Measurements from ENCODE around the gene ZNF268.

The ZNF268 gene

GRCh38 chr12:133181238-133181959 lies at the start of gene ZNF268:
Gene ZNF268 (plus strand): TSS chr12:133181495. CDS start chr12:133181998, 503 bp downstream.
- Histone ChIP-seq H3K4me3 (ENCODE audit: low read length) (peak within 1 kb of the TSS; percentile 84), H3K9ac (ENCODE audit: low read length) (peak within 1 kb of the TSS; percentile 79), H3K4me1 (ENCODE audit: control insufficient read depth, low read depth, low read length) (no peaks in the 10 kb centered on the region), H3K9me3 (ENCODE audit: control insufficient read depth, low read depth, low read length) (peaks cover 53% of the 10 kb centered on the region), H3K27ac (ENCODE audit: low read length) (peak within 1 kb of the TSS; percentile 29), H3K36me3 (ENCODE audit: control insufficient read depth, low read depth, low read length) (peaks cover 22% of the 10 kb centered on the region), H3K27me3 (ENCODE audit: control insufficient read depth, insufficient read depth, low read length) (no peaks in the 10 kb centered on the region)

DNA sequence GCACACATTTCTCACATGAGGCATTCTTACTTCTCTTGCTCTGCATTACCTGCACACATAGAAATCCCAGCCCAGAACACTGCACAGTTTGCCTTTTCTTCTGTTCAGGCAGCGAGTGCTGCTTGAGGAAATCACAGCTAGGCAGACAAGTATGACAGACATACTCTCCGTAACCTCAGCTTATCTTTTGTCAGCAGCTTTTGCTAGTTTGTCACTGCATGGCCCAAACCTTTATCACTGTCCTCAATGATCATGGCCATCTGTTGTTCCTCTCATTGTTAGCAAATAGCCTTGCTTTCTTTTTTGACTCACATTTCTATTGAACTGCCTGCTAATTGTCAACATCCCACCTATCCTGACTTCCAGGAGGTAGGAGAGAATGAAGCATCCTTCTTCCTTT lies 45.5 kb upstream of the ZNF268 start:
- Histone ChIP-seq H3K9ac (ENCODE audit: low read length) (no peak overlapping the region), H3K4me1 (ENCODE audit: control insufficient read depth, low read depth, low read length) (no peaks in the 10 kb centered on the region), H3K4me3 (ENCODE audit: low read length) (no peak overlapping the region), H3K27ac (ENCODE audit: low read length) (no peak overlapping the region), H3K27me3 (ENCODE audit: control insufficient read depth, insufficient read depth, low read length) (no peaks in the 10 kb centered on the region), H3K36me3 (ENCODE audit: control insufficient read depth, low read depth, low read length) (peaks cover 33% of the 10 kb centered on the region), H3K9me3 (ENCODE audit: control insufficient read depth, low read depth, low read length) (peaks cover 58% of the 10 kb centered on the region)

- peaks cover 67% of the 10 kb centered on the region for H3K9me3 ChIP-seq (ENCODE audit: control insufficient read depth, low read depth, low read length)
Observed at GRCh38 chr12:133145981-133146380, 35.3 kb upstream of the ZNF268 start.

GRCh38 chr12:133156125-133156690 lies 25.1 kb upstream of the ZNF268 start:
- Histone ChIP-seq H3K4me1 (ENCODE audit: control insufficient read depth, low read depth, low read length) (no peaks in the 10 kb centered on the region), H3K36me3 (ENCODE audit: control insufficient read depth, low read depth, low read length) (peaks cover 45% of the 10 kb centered on the region), H3K27me3 (ENCODE audit: control insufficient read depth, insufficient read depth, low read length) (no peaks in the 10 kb centered on the region), H3K27ac (ENCODE audit: low read length) (no peak overlapping the region), H3K4me3 (ENCODE audit: low read length) (no peak overlapping the region), H3K9ac (ENCODE audit: low read length) (no peak overlapping the region), H3K9me3 (ENCODE audit: control insufficient read depth, low read depth, low read length) (peaks cover 81% of the 10 kb centered on the region)

More at GRCh38 chr12:133145981-133146380, 35.3 kb upstream of the ZNF268 start:
- Histone ChIP-seq H3K27ac (ENCODE audit: low read length) (no peak overlapping the region), H3K4me3 (ENCODE audit: low read length) (no peak overlapping the region), H3K9ac (ENCODE audit: low read length) (no peak overlapping the region), H3K36me3 (ENCODE audit: control insufficient read depth, low read depth, low read length) (peaks cover 22% of the 10 kb centered on the region), H3K27me3 (ENCODE audit: control insufficient read depth, insufficient read depth, low read length) (no peaks in the 10 kb centered on the region), H3K4me1 (ENCODE audit: control insufficient read depth, low read depth, low read length) (no peaks in the 10 kb centered on the region)

DNA sequence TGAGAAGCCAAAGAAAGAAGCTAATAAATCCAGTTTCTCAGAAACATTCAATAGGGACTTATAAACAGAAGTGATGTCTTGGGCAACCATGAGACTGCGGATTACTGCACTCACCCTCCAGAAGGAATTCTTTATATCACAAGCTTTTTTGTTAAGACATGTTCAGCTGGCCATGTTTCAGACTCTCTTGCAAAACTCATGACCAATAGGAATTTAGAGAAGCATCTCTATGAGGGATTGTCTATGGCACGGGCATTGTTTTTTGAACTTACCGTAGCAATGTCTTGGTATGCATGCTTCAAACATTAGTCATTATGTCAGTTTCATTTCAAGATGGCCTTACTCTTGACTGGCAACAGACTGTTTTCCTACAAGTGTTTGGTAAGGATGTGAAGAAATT lies 15.5 kb upstream of the ZNF268 start:
- no peaks in the 10 kb centered on the region for H3K27me3 ChIP-seq (ENCODE audit: control insufficient read depth, insufficient read depth, low read length)

GRCh38 chr12:133172491-133172890 lies 8.8 kb upstream of the ZNF268 start:
- Histone ChIP-seq H3K9me3 (ENCODE audit: control insufficient read depth, low read depth, low read length) (peaks cover 70% of the 10 kb centered on the region), H3K4me1 (ENCODE audit: control insufficient read depth, low read depth, low read length) (no peaks in the 10 kb centered on the region), H3K27ac (ENCODE audit: low read length) (no peak overlapping the region), H3K36me3 (ENCODE audit: control insufficient read depth, low read depth, low read length) (no peaks in the 10 kb centered on the region), H3K9ac (ENCODE audit: low read length) (no peak overlapping the region), H3K4me3 (ENCODE audit: low read length) (no peak overlapping the region), H3K27me3 (ENCODE audit: control insufficient read depth, insufficient read depth, low read length) (no peaks in the 10 kb centered on the region)

More for the DNA sequence above, 15.5 kb upstream of the ZNF268 start:
- H3K9me3 ChIP-seq (ENCODE audit: control insufficient read depth, low read depth, low read length): peaks cover 66% of the 10 kb centered on the region
- no peak overlapping the region for H3K27ac ChIP-seq (ENCODE audit: low read length)
- no peak overlapping the region for H3K9ac ChIP-seq (ENCODE audit: low read length)
- no peak overlapping the region for H3K4me3 ChIP-seq (ENCODE audit: low read length)
- H3K36me3 ChIP-seq (ENCODE audit: control insufficient read depth, low read depth, low read length): no peaks in the 10 kb centered on the region
- no peaks in the 10 kb centered on the region for H3K4me1 ChIP-seq (ENCODE audit: control insufficient read depth, low read depth, low read length)

DNA sequence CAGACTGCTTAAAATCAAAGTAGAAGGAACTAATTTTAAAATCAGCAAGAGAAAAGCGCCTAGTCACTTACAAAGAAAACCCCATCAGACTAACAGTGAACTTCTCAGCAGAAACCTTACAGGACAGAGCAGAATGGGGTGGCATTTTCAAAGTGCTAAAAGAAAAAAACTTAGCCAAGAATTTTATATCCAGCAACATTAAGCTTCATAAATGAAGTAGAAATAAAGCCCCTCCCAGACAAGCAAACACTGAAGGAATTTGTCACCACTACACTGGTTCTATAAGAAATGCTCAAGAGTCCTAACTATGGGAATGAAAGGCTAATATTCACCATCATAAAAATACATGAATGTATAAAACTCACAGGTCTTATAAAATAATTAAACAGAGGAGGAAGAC lies 6.4 kb upstream of the ZNF268 start:
- no peak overlapping the region for H3K4me3 ChIP-seq (ENCODE audit: low read length)
- no peak overlapping the region for H3K27ac ChIP-seq (ENCODE audit: low read length)
- no peaks in the 10 kb centered on the region for H3K4me1 ChIP-seq (ENCODE audit: control insufficient read depth, low read depth, low read length)
- peaks cover 67% of the 10 kb centered on the region for H3K9me3 ChIP-seq (ENCODE audit: control insufficient read depth, low read depth, low read length)
- no peak overlapping the region for H3K9ac ChIP-seq (ENCODE audit: low read length)
- H3K36me3 ChIP-seq (ENCODE audit: control insufficient read depth, low read depth, low read length): no peaks in the 10 kb centered on the region
- no peaks in the 10 kb centered on the region for H3K27me3 ChIP-seq (ENCODE audit: control insufficient read depth, insufficient read depth, low read length)

DNA sequence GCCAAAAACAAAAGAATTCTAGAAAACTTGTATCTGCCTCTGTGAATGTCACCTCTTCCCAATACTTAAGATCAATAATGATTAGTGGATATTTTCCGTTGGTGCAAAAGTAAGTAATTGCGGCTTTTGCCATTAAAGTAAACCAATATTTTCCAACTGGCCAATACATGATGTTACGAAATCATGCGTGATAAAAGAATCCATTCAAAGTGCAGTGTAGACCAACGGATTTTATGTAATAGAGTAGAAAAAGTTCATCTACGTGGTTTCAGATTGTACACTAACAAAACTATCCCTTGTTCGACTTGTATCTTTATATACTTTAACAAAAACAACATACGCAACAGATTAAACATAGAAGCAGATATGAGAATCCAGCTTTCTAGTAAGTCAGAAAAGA lies 626 bp upstream of the ZNF268 start:
- Histone ChIP-seq H3K4me3 (ENCODE audit: low read length) (no peak overlapping the region), H3K36me3 (ENCODE audit: control insufficient read depth, low read depth, low read length) (peaks cover 18% of the 10 kb centered on the region), H3K9me3 (ENCODE audit: control insufficient read depth, low read depth, low read length) (peaks cover 58% of the 10 kb centered on the region), H3K27me3 (ENCODE audit: control insufficient read depth, insufficient read depth, low read length) (no peaks in the 10 kb centered on the region), H3K4me1 (ENCODE audit: control insufficient read depth, low read depth, low read length) (no peaks in the 10 kb centered on the region), H3K27ac (ENCODE audit: low read length) (no peak overlapping the region), H3K9ac (ENCODE audit: low read length) (no peak overlapping the region)

GRCh38 chr12:133190176-133190575 lies 8.9 kb downstream of the ZNF268 start:
- Histone ChIP-seq H3K27me3 (ENCODE audit: control insufficient read depth, insufficient read depth, low read length) (no peaks in the 10 kb centered on the region), H3K9me3 (ENCODE audit: control insufficient read depth, low read depth, low read length) (peaks cover 89% of the 10 kb centered on the region), H3K4me3 (ENCODE audit: low read length) (no peak overlapping the region), H3K36me3 (ENCODE audit: control insufficient read depth, low read depth, low read length) (peaks cover 85% of the 10 kb centered on the region), H3K27ac (ENCODE audit: low read length) (no peak overlapping the region), H3K9ac (ENCODE audit: low read length) (no peak overlapping the region), H3K4me1 (ENCODE audit: control insufficient read depth, low read depth, low read length) (no peaks in the 10 kb centered on the region)

DNA sequence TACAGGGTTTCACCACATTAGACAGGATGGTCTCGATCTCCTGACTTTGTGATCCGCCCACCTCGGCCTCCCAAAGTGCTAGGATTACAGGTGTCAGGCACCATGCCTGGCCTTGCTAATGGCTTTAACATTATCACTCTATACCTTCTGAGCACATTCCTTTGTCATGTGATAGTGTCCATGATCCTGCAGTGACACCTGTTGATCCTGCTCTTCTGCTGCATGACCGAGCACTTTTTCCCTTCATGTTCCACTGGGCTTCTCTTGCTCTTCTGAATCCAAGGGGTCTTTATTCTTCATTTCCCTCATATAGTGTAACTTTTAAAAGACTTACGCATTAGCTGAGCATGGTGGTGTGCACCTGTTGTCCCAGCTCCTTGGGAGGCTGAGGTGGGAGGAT lies 11.6 kb downstream of the ZNF268 start:
- H3K36me3 ChIP-seq (ENCODE audit: control insufficient read depth, low read depth, low read length): peaks cover 78% of the 10 kb centered on the region
- H3K4me3 ChIP-seq (ENCODE audit: low read length): no peak overlapping the region
- H3K9ac ChIP-seq (ENCODE audit: low read length): no peak overlapping the region
- H3K9me3 ChIP-seq (ENCODE audit: control insufficient read depth, low read depth, low read length): peaks cover 82% of the 10 kb centered on the region
- no peaks in the 10 kb centered on the region for H3K27me3 ChIP-seq (ENCODE audit: control insufficient read depth, insufficient read depth, low read length)
- no peak overlapping the region for H3K27ac ChIP-seq (ENCODE audit: low read length)
- no peaks in the 10 kb centered on the region for H3K4me1 ChIP-seq (ENCODE audit: control insufficient read depth, low read depth, low read length)

- Histone ChIP-seq H3K27me3 (ENCODE audit: control insufficient read depth, insufficient read depth, low read length) (no peaks in the 10 kb centered on the region), H3K9ac (ENCODE audit: low read length) (no peak overlapping the region), H3K4me1 (ENCODE audit: control insufficient read depth, low read depth, low read length) (no peaks in the 10 kb centered on the region), H3K4me3 (ENCODE audit: low read length) (peak overlapping the region; percentile 7), H3K27ac (ENCODE audit: low read length) (no peak overlapping the region), H3K36me3 (ENCODE audit: control insufficient read depth, low read depth, low read length) (peaks cover 34% of the 10 kb centered on the region), H3K9me3 (ENCODE audit: control insufficient read depth, low read depth, low read length) (peaks cover 66% of the 10 kb centered on the region)
Observed at GRCh38 chr12:133201888-133202287, 20.6 kb downstream of the ZNF268 start.
